SU-DHL-6 (cell line): ENCODE results near the gene RBM23.
"Not testable (repeated sequence)": the region's sequence is repeated elsewhere in the genome, so short reads cannot be mapped to it uniquely, and the experiment has no call there.

ENCODE experiments used
- CTCF ChIP-seq: fragments of 200-600 bp; sonication (generic); IDR thresholded peaks from one replicate; pipeline ENCODE4 v1.5.1; 2017; ENCODE audit warnings: antibody characterized with exemption, mild to moderate bottlenecking, low read length, moderate library complexity; ENCODE audit not compliant: insufficient read depth, poor library complexity, severe bottlenecking
- EZH2phosphoT487 ChIP-seq: fragments of 200-600 bp; sonication (generic), shearing (Covaris generic); conservative IDR thresholded peaks from 2 replicates; pipeline ENCODE4 v1.6.1; 2018; ENCODE audit warnings: mild to moderate bottlenecking, antibody characterized with exemption, low read length, moderate library complexity, mixed read lengths

GRCh38 chr14:22914836-22915235, 4.1 kb downstream of the RBM23 start:
- TF ChIP-seq CTCF, EZH2phosphoT487: not testable (repeated sequence)
